Keratinocyte (primary cell): ENCODE results near the gene TRAF3IP3. TPM values are rescaled to one million over a fixed set of nuclear protein-coding genes. Genes with fewer than 3 reads are reported as not detected.

ENCODE experiments used
- DNase-seq: peaks from one replicate; pipeline ENCODE4 v3.0.0-alpha.2; 2011; ENCODE audit warnings: low read depth, missing footprints, low spot score
- FAIRE-seq: peaks from 2 replicates; lab custom pipeline; 2011; peaks lifted over from hg19 to GRCh38; lab: Jason Lieb, UNC
- H2AFZ ChIP-seq: 2 replicates; pipeline ENCODE4 v1.6.0; 2012; ENCODE audit warnings: low read length, control low read depth, inconsistent platforms; ENCODE audit not compliant: control insufficient read depth
- H3K27ac ChIP-seq: 2 replicates; pipeline ENCODE4 v1.5.1; 2011; ENCODE audit warnings: low read length; ENCODE audit not compliant: control insufficient read depth, insufficient read depth
- H3K27me3 ChIP-seq: 3 replicates; pipeline ENCODE4 v1.6.0; 2011; ENCODE audit warnings: low read length; ENCODE audit not compliant: control insufficient read depth, insufficient read depth; ENCODE audit errors: extremely low read depth
- H3K36me3 ChIP-seq, 2 experiments: 2 replicates in 1 of 2; 3 replicates in 1 of 2; pipeline ENCODE4 v1.5.1; 2011; ENCODE audit warnings: low read length in 2 of 2, mild to moderate bottlenecking in 1 of 2; ENCODE audit not compliant: control insufficient read depth in 2 of 2, insufficient read depth in 2 of 2; ENCODE audit errors: extremely low read depth in 1 of 2
- H3K4me1 ChIP-seq: 3 replicates; pipeline ENCODE4 v1.5.1; 2011; ENCODE audit warnings: low read length; ENCODE audit not compliant: control insufficient read depth, insufficient read depth; ENCODE audit errors: extremely low read depth
- H3K4me2 ChIP-seq: 3 replicates; pipeline ENCODE4 v1.6.0; 2011; ENCODE audit warnings: low read depth, low read length; ENCODE audit not compliant: control insufficient read depth, insufficient read depth; ENCODE audit errors: extremely low read depth
- H3K4me3 ChIP-seq, 3 experiments: fragments of 200-600 bp in 1 of 3; sonication (generic) in 1 of 3; 2 replicates in 2 of 3; 3 replicates in 1 of 3; pipeline ENCODE4 v1.5.1; 2011 to 2016; ENCODE audit warnings: low read length in 3 of 3, mild to moderate bottlenecking in 3 of 3, control low read depth in 2 of 3, inconsistent platforms in 1 of 3, low read depth in 1 of 3, mixed read lengths in 1 of 3, mixed run types in 1 of 3, moderate library complexity in 1 of 3; ENCODE audit not compliant: control insufficient read depth in 2 of 3, insufficient read depth in 2 of 3; ENCODE audit errors: extremely low read depth in 1 of 3
- H3K79me2 ChIP-seq: 2 replicates; pipeline ENCODE4 v1.6.0; 2012; ENCODE audit warnings: low read length; ENCODE audit not compliant: control insufficient read depth, insufficient read depth
- H3K9ac ChIP-seq: 3 replicates; pipeline ENCODE4 v1.6.0; 2011; ENCODE audit warnings: low read length; ENCODE audit not compliant: control insufficient read depth, insufficient read depth; ENCODE audit errors: extremely low read depth
- H3K9me1 ChIP-seq: 3 replicates; pipeline ENCODE4 v1.6.0; 2011; ENCODE audit warnings: low read length; ENCODE audit not compliant: control insufficient read depth, insufficient read depth; ENCODE audit errors: extremely low read depth
- H3K9me3 ChIP-seq: 2 replicates; pipeline ENCODE4 v1.5.1; 2012; ENCODE audit warnings: low read depth, low read length; ENCODE audit not compliant: control insufficient read depth
- H4K20me1 ChIP-seq: 3 replicates; pipeline ENCODE4 v1.6.0; 2011; ENCODE audit warnings: low read length; ENCODE audit not compliant: control insufficient read depth, insufficient read depth; ENCODE audit errors: extremely low read depth
- CTCF ChIP-seq, 3 experiments: IDR thresholded peaks in 1 of 3; conservative IDR thresholded peaks in 1 of 3; optimal IDR thresholded peaks in 1 of 3; 2 replicates in 2 of 3; 3 replicates in 1 of 3; pipeline versions ENCODE3 to v1.5.1; 2011; ENCODE audit warnings: low read length in 3 of 3, mild to moderate bottlenecking in 3 of 3, moderate library complexity in 2 of 3, control low read depth in 1 of 3, inconsistent platforms in 1 of 3; ENCODE audit not compliant: insufficient read depth in 2 of 3; ENCODE audit errors: extremely low read depth in 1 of 3
- EZH2 ChIP-seq: IDR thresholded peaks from one replicate; pipeline ENCODE4 v1.6.1; 2012; ENCODE audit warnings: inconsistent platforms, mild to moderate bottlenecking, low read length, moderate library complexity
- dilution Hi-C: fragments of 300-500 bp; cut with MboI; formaldehyde crosslinking; loops from one replicate; pipeline ENCODE4 v1.7.0; 2020; ENCODE audit warnings: low sequenced_read_pairs; ENCODE audit not compliant: extremely low pct_ligation_motif_present
- polyA plus RNA-seq, 5 experiments: library from polyadenylated mRNA; depleted of rRNA in 3 of 5; stranded (reverse) in 3 of 5; stranded (forward) in 1 of 5; unstranded in 1 of 5; fragments of >200 nt; gene quantifications; 1 replicate in 1 of 5; 2 replicates in 3 of 5; 3 replicates in 1 of 5; pipeline versions ENCODE4 v1.2.1 to v1.2.3, GENCODE V29; 2011 to 2012; ENCODE audit warnings: missing spikeins in 2 of 5, low read depth in 1 of 5, low replicate concordance in 1 of 5

The TRAF3IP3 gene
- polyA plus RNA-seq, 1 donor (not counting 4 experiments of a cell fraction or from before 2014, with no cell fraction given), result 0.16 TPM

DNA sequence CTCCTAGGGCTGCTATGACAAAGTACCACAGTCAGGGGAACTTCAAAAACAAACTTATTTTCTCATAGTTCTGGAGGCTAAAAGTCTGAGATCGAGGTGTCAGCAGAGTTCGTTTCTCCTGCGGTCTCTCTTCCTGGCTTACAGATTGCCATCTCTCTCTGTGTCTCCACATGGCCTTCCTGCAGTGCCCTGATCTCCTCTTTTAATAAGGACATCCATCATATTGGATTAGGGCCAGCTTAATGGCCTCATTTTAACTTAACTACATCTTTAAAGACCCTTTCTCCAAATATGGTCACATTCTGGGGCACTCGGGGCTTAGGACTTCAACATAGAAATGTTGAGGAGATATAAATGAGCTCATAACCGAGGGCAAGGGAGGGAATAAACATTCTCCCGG, 16.3 kb downstream of the TRAF3IP3 start:
- DNase-seq (no peak), FAIRE-seq (no peak)
- peaks cover 22% of the 10 kb centered on the region for H3K4me1 ChIP-seq
- no peak overlapping the region for H3K4me2 ChIP-seq
- no peak overlapping the region for H3K4me3 ChIP-seq
- H3K9me1 ChIP-seq, result no peaks in the 10 kb centered on the region
- H3K79me2 ChIP-seq, result no peaks in the 10 kb centered on the region
- dilution Hi-C loops, result no loop called here
- H3K36me3 ChIP-seq, result peaks cover 0 to 2% of the 10 kb centered on the region in 2 experiments
- H2AFZ ChIP-seq, result no peak overlapping the region
- no peaks in the 10 kb centered on the region for H4K20me1 ChIP-seq
- TF ChIP-seq CTCF (optimal IDR thresholded peaks at IDR 0.05 in 1 of 3, IDR thresholded peaks at IDR 0.05 in 1 of 3, conservative IDR thresholded peaks at IDR 0.05 in 1 of 3; ENCODE audit: extremely low read depth in 1 of 3, insufficient read depth in 2 of 3, low read length in 3 of 3) (no peak), EZH2 (no peak)
- no peak overlapping the region for H3K9ac ChIP-seq
- H3K9me3 ChIP-seq, result no peaks in the 10 kb centered on the region
- H3K27ac ChIP-seq, result no peak overlapping the region
- H3K27me3 ChIP-seq, result no peaks in the 10 kb centered on the region

- dilution Hi-C loops, result no loop called here
These were observed 18.7 kb downstream of the TRAF3IP3 start for GRCh38 chr1:209774592-209774991.

More at GRCh38 chr1:209774592-209774991, 18.7 kb downstream of the TRAF3IP3 start:
- Histone ChIP-seq H3K27ac (no peak overlapping the region), H3K4me1 (peaks cover 7% of the 10 kb centered on the region), H3K4me3 (no peak overlapping the region), H3K36me3 (peaks cover 0 to 2% of the 10 kb centered on the region in 2 experiments), H3K9me3 (no peaks in the 10 kb centered on the region), H3K4me2 (no peak overlapping the region), H3K79me2 (no peaks in the 10 kb centered on the region), H3K27me3 (no peaks in the 10 kb centered on the region), H3K9me1 (no peaks in the 10 kb centered on the region), H3K9ac (no peak overlapping the region), H4K20me1 (no peaks in the 10 kb centered on the region), H2AFZ (no peak overlapping the region)
- DNase-seq (no peak), FAIRE-seq (no peak)
- TF ChIP-seq EZH2 (no peak), CTCF (optimal IDR thresholded peaks at IDR 0.05 in 1 of 3, IDR thresholded peaks at IDR 0.05 in 1 of 3, conservative IDR thresholded peaks at IDR 0.05 in 1 of 3; ENCODE audit: extremely low read depth in 1 of 3, insufficient read depth in 2 of 3, low read length in 3 of 3) (no peak)
